ENCODE data around the gene RASA3.

RASA3 gene

DNA sequence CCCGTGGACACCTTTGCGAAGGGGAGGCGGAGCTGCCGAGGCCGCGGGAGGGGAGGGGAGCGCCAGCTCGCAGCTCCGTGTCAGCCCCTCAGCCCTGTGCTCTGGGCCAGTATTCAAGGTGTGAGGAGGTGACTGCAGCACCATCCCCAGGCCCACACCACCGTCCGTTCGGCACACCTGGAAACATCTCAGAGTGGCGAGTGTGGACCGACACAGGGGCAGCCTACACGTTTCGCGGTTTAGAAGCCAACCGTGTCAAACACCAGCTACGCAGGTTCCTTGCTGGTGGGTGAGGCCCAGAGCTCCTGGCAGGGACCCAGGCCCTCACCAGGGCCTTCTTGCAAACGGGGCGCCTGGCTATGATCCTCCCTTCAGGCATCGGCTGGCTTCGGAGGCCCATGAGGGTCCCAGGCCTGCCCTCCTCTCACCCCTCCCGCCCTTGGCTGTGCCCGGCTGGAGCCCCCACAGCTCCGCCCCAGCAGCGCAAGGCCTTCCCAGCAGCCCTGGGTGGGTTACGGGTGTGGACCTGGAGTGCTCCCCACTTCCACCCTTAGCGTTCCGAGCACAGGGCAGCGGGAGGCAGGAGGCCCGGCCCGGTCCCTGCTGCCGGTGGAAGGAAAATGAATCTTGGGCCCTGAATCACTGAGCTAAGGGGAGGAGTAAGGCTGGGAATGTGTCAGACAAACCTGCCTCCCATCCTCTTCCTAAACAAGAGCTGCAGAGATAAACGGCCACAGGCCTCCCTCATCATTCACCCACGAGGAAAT lies 159.8 kb downstream of the RASA3 start:
- DNase-seq: no peak

DNA sequence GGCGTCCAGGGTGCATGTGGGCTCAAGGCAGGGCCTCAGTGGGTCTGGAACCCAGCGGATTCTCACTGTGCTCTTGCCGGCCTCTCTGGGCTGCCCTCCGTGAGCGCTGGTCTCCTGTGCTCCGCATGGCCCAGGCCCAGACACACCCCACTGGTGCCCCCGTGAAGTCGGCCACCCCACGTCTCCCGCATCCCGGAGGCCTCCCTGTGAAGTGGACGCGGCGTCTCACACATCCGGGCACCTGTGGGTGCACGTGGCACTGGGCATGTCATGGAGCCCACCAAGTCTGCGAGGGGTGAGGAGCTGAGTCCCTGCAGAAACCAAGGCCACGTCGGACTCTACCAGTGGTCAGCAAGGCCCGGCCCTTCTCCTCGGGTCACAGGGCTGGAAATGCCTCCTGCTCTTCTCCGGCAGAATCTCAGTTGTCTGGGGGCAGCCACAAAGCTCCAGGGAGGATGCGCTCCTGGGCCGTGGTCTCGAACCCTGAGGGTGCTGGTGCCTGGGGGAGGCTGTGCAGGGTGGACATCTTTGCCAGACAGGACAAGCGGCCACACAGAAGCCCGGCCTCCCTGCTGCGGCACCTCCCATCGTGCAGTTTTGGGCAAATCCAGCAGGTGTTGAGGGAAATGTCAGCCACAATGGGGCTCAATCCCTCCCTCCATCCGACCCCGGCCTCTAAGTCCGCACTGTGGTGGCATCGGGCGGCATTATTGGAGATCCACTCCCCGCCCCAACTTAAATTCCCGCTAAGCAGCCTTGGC lies 160.8 kb downstream of the RASA3 start:
- no peak for DNase-seq

DNA sequence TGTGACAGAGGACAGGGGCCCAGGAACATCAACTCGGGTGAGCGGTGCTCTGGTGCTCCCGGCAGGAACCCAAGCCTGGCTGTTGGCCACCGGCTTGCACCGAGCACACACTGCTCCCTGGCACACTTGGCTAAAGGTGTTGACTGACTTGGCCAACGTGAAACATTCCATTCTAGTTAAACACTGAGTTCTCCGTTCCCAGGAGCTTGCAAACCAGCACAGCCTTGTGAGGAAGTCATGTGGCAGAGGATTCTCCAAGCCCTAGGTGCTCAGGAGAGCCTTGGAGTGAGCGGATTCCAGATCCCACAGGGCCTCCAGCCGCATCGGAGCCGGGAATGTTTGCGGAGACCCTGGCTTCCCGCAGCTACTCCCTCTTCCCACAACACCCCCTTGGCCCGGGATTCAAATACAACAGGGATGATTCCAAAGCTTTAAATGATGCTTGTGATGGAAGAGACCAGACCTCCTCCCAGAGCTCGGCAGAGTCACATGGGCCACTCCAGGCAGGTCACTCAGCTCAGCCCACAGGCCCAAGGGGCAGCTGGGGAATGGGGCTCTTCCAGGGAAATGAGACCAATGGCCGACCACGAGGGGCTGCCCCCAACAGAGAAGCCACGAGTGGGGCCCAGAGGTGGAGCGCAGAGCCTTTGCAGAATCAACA lies 161.5 kb downstream of the RASA3 start:
- DNase-seq: no peak

DNA sequence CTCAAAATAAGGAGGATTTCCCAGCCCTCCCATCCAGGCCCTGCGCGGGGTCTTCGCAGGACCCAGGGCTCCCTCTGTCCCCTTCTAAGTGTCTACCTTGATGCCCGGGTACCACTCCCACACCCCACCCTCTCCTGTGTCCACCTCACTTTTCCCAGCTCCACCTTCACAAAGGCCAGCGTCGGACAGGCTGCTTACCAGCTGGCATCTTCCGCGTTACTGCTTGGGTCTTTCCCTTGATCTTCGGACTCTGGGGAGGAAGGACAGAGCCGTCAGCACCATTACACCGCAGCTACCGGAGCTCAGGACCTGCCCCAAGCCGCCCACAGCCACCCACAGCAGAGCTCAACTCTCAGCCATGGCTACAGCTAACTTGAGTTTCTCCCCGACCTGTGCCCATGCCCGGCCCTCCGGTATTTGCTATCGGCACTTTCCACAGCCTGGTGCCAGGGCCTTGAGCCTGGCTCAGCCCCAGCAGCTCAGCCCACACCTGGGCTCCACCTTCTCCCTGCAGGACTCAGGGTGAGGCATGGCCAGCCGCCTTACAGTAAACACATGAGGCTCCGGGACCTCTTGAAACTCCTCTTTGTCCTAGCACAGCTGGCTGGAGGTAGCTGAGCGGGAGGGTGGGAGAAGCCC lies 162.3 kb downstream of the RASA3 start:
- no peak for DNase-seq

GRCh38 chr13:113969311-113969972 lies 163.0 kb downstream of the RASA3 start:
- no peak for DNase-seq

DNA sequence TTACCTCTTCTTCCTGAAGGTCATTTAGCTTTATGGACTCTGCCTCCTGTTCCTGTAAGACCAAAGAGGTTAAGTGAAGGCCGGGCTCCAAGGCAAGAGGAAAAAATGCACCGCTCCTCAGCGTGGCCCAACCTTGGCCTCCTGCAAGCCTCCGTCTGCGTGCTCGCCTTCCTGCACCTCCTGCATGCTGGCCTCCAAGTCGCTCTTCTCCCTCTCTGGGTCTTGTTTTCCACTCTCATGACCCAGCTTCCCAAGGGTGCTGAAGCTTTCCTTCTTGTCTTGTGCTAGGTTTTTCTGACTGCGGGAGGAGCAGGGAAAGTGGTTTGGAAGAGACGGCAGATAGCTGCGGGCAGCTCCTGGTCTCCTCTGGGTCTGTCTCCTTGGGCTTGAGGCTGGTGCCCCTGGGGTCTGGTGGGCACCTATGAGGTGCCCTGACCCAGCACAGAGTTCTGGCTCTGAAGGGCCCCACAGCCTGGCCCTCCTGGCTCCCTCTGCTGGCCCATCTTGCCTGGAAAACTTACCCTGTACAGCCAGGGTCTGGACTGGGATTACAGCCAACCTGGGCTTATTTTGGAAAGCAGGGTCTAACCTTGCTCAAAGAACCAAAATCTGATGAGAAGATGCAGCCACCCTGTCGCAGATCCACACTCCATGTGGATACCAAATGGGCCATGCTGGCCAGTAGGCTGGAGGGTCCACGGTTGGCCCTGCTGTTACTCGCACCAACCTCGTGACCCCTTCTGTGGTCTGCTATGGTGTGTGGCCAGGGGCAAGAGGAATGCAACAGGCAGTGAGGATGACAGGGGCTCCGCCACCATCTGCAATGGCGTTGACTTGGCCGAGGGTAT lies 163.7 kb downstream of the RASA3 start:
- no peak for DNase-seq

DNA sequence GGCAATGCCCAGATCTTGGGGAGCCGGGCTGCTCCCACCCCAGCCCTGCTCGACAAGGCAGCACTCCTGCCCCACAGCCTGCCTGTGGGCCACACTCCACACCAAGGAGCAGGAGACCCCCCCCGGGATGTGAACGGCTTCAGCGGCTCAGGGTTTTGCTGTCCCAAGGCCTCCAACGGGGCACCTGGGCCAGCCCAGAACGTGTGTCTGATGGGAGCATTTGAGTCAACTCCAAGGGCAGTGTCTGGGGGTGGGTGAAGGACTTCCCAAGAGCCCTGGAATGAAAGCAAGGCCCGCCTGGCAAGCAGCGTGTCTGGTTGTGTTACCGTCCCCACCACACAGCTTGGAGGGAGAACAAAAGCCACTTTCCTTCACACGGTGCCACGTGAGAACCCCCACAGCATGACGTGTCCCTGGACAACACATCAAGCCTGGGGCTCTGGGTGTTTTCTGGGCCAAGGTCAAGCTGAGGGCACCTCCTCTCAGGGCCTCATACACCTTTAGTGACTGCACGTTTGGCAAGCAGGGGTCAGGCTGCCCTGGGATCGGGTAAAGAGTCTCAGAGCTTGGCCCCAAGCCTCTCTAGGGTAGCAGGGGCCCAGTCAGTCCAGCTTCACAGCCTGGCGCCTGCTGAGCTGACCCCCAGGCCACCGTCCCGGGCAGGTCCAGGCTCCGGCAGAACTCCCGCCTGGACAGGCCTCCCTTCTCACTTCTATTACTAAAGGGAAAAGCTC lies 164.5 kb downstream of the RASA3 start:
- DNase-seq: no peak

- no peak for DNase-seq
Measured at GRCh38 chr13:113967206-113967720, 165.2 kb downstream of the RASA3 start.

GRCh38 chr13:113965968-113966884 lies 166.2 kb downstream of the RASA3 start:
- no peak for DNase-seq

- no peak for DNase-seq
Measured at GRCh38 chr13:113965383-113965874, 167.0 kb downstream of the RASA3 start.

DNA sequence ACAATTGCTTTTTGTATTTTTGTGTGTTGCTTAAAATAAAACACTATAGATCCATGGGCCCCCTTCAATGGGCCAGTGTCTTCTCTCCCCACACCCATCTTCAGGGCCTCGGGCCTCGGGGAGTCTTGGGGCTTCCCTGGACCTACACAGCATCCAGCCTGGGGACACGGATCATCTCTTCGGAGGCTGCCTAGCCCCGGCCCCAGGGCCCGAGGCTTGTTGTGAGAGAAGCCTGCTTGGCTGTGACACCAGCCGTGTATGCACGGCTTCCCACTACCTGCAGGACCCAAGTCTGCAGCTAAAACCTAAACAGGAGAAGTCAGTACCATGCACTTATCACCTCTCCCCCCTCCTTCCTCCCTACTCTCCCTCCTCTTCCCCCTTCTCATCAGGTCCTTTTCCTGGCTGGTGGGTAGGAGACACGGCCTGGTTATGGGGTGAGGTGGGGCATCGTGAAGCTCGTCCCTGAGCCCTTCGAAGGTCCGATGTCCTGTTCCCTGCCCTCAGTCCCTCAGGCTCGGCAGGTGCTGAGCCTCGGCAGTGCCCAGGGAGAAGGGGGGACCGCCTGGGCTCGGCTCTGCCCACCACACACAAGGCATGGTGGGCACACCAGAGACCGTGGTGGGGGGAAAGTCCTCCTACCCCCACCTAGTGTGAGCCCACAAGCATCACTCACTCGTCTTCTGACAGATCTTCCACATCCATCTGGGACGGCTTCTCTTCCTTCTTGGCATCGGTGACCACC lies 168.0 kb downstream of the RASA3 start:
- DNase-seq: no peak

DNA sequence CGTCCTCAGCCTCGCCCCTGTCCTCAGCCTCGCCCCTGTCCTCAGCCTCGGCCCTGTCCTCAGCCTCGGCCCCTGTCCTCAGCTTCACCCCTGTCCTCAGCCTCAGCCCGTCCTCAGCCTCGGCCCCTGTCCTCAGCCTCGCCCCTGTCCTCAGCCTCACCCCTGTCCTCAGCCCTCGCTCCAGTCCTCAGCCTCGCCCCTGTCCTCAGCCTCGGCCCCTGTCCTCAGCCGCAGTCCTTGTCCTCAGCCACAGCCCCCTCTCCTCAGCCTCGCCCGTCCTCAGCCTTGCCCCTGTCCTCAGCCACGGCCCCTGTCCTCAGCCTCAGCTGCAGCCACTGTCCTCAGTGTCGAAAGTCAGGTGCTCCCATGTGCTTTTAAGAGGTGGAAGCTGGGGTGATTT lies 169.0 kb downstream of the RASA3 start:
- DNase-seq: no peak

- no peak for DNase-seq
Measured at GRCh38 chr13:113962975-113963374, 169.4 kb downstream of the RASA3 start.

DNA sequence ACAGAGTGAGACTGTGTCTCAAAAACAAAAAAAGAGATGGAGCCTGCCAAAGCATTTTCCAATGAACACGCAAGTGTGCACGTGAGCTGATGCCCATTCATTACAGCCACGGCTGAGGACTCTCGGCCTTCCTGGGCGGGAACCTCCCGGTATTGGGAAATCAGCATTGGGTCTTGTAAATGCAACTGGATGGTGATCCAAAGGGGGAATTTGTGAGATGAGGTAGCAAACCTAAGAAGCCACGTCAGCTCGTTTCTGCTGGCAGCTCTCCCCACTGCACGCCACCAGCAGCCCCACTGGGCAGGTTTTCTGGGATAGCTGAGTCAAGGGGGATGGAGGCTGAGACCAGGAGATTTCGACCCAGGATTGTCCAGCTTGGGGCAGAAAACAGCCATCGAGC lies 170.0 kb downstream of the RASA3 start:
- DNase-seq: no peak

DNA sequence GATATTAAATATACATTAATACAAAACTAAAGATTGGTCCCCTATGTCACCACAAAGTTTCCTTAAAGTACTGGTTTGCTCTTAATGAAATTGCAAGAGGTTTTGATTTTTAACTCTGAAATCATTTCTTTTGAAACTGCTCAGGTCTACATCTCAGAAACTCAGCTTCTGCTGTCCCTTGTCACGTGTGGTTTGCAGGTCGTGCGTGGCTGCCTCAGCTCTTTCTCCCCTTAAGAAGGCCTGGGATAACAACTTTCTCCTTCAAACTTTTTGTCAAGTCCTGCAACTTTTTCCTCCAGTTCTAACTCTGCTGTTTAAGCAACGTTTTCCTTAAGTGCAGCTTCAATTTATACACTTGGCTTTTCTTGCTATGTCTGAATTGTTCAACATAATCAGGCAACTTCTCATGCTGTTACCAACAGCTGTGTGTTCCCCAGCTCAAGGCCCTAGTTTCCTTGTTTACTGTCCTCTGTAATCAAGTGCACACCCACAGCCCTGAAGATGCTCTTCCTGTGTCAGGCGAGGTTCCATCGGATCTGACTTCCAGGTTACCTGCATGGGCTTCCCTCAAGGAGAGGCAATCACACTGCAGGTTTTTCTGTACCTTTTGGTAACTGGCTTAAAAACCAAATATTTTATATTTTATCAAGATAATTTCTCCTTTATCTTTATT lies 172.0 kb downstream of the RASA3 start:
- DNase-seq: no peak

DNA sequence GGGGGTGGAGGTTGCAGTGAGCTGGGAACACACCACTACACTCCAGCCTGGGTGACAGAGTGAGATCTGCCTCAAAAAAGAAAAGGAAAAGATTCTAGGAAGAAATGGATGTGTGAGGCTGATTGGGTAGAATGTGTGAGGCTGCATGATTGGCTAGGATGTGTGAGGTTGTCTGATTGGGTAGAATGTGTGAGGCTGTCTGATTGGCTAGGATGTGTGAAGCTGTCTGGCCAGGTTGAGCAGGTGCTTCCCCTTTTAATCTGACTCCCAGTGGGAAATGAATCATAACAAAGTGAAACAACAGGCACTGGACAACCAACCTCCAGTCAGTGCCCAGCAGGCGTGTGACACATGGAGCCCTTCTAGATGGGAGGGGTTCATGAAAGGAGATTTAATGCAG lies 173.2 kb downstream of the RASA3 start:
- DNase-seq: no peak

DNA sequence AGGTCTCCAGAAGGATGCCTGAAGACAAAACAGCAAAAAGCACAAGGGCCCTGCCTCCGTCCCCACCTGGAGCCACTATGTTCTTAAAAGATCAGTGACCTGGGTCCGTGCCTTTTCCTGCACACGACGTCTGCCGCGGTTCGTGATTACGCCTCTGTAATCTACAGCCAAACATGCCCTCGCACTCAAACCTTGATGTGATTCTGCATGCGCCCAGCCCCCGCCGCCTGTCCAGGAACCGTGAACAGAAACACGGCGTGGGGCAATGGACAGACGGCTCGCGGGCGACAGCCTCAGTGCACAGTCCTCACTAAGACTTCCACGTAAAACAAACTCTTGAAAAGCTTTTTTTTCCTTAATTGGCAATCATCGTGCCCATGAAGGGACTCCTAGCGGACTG lies 174.1 kb downstream of the RASA3 start:
- no peak for DNase-seq

DNA sequence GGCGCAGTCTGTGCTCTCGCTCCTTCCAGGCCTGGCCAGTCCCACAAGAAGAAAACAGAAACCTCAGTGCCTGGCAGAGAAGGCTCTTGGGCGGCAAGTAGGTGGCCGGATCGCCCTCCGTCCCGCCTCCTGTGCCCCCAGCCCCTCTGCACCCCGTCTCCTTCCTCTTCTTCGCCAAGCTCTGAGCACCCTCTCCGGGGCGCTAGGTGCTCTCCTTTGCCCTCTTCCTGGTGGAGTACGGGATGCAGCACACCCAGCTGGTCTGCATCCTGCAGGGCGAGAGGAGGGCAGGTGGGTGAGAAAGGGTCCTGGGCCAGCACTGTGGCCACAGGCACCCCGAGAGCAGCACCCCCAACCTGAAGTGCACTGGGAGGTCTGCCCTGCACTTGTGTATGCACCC lies 175.9 kb downstream of the RASA3 start:
- DNase-seq: no peak

Measured in NCI-H1048 (cell line).